SK-N-SH treated with all-trans-retinoic acid at 6 μM for 48 hours (cell line): Measurements from ENCODE around the gene MYO16.

Experiments used
- ATAC-seq: fragments of 200-7000 bp; cut with Tn5 transposase; 3 replicates; pipeline ENCODE4 v1.9.1; 2020; ENCODE audit warnings: mild to moderate bottlenecking, moderate library complexity
- ARNTL ChIP-seq: fragments of 450-650 bp; formaldehyde crosslinking; IDR thresholded peaks from 2 replicates; pipeline ENCODE4 v1.5.0; 2020; ENCODE audit warnings: low read depth, mild to moderate bottlenecking, moderate library complexity, borderline replicate concordance
- BACH2 ChIP-seq: fragments of 250-450 bp; sonication (Bioruptor Pico); IDR thresholded peaks from 2 replicates; pipeline ENCODE4 v1.9.0; 2021; ENCODE audit warnings: mild to moderate bottlenecking, borderline replicate concordance
- CSDC2 ChIP-seq: fragments of 250-450 bp; sonication (Bioruptor Pico); IDR thresholded peaks from 2 replicates; pipeline ENCODE4 v1.5.0; 2020; ENCODE audit warnings: mild to moderate bottlenecking, moderate library complexity
- ESRRG ChIP-seq: fragments of 250-450 bp; sonication (Bioruptor Pico); IDR thresholded peaks from 2 replicates; pipeline ENCODE4 v1.6.1; 2021; ENCODE audit warnings: mild to moderate bottlenecking
- GLIS3 ChIP-seq: fragments of 250-450 bp; sonication (Bioruptor Pico); IDR thresholded peaks from 2 replicates; pipeline ENCODE4 v1.5.0; 2020; ENCODE audit warnings: mild to moderate bottlenecking, moderate library complexity
- ISL1 ChIP-seq: fragments of 250-450 bp; sonication (Bioruptor Pico); IDR thresholded peaks from 2 replicates; pipeline ENCODE4 v2.1.2; 2022; ENCODE audit warnings: mild to moderate bottlenecking, moderate library complexity
- OSR1 ChIP-seq: fragments of 250-450 bp; sonication (Bioruptor Pico); IDR thresholded peaks from 2 replicates; pipeline ENCODE4 v1.8.0; 2022; ENCODE audit warnings: moderate library complexity, mild to moderate bottlenecking, inconsistent platforms
- PPARA ChIP-seq: fragments of 250-450 bp; sonication (Bioruptor Pico); IDR thresholded peaks from 2 replicates; pipeline ENCODE4 v1.5.0; 2020; ENCODE audit warnings: mild to moderate bottlenecking, borderline replicate concordance
- RARB ChIP-seq: fragments of 250-450 bp; sonication (Bioruptor Pico); IDR thresholded peaks from 2 replicates; pipeline ENCODE4 v1.8.0; 2021; ENCODE audit warnings: mild to moderate bottlenecking, moderate library complexity
- SNAI2 ChIP-seq: fragments of 250-450 bp; sonication (Bioruptor Pico); IDR thresholded peaks from 2 replicates; pipeline ENCODE4 v1.5.0; 2020; ENCODE audit warnings: mild to moderate bottlenecking, moderate library complexity
- TCF4 ChIP-seq: fragments of 250-450 bp; sonication (Bioruptor Pico); IDR thresholded peaks from 2 replicates; pipeline ENCODE4 v1.8.0; 2021; ENCODE audit warnings: mild to moderate bottlenecking, moderate library complexity, borderline replicate concordance
- TOX ChIP-seq: fragments of 250-450 bp; sonication (Bioruptor Pico); IDR thresholded peaks from 2 replicates; pipeline ENCODE4 v1.8.0; 2021; ENCODE audit warnings: mild to moderate bottlenecking, moderate library complexity, borderline replicate concordance
- ZC3H10 ChIP-seq: fragments of 250-450 bp; sonication (Bioruptor Pico); IDR thresholded peaks from 2 replicates; pipeline ENCODE4 v1.5.1; 2021; ENCODE audit warnings: mild to moderate bottlenecking, moderate library complexity
- ZFP3 ChIP-seq: fragments of 250-450 bp; sonication (Bioruptor Pico); IDR thresholded peaks from 2 replicates; pipeline ENCODE4 v1.5.0; 2020; ENCODE audit warnings: mild to moderate bottlenecking, moderate library complexity
- ZFP30 ChIP-seq: fragments of 450-650 bp; formaldehyde crosslinking; IDR thresholded peaks from 2 replicates; pipeline ENCODE4 v1.5.0; 2022; ENCODE audit warnings: mild to moderate bottlenecking, moderate library complexity
- ZNF565 ChIP-seq: fragments of 450-650 bp; formaldehyde crosslinking; conservative IDR thresholded peaks from 2 replicates; pipeline ENCODE4 v1.5.0; 2020; ENCODE audit warnings: low read depth, mild to moderate bottlenecking, moderate library complexity
- ZNF8 ChIP-seq: fragments of 450-650 bp; formaldehyde crosslinking; IDR thresholded peaks from 2 replicates; pipeline ENCODE4 v1.5.0; 2020; ENCODE audit warnings: mild to moderate bottlenecking, moderate library complexity
- TF ChIP-seq, protein P1 (sequence below): fragments of 250-450 bp; sonication (Bioruptor Pico); IDR thresholded peaks from 2 replicates; pipeline ENCODE4 v1.5.1; 2020; ENCODE audit warnings: low read depth, mild to moderate bottlenecking, moderate library complexity
- TF ChIP-seq, protein P2 (sequence below): fragments of 250-450 bp; sonication (Bioruptor Pico); IDR thresholded peaks from 2 replicates; pipeline ENCODE4 v1.8.0; 2020; ENCODE audit warnings: mild to moderate bottlenecking, moderate library complexity, borderline replicate concordance
- TF ChIP-seq, protein P3 (sequence below): fragments of 250-450 bp; sonication (Bioruptor Pico); IDR thresholded peaks from 2 replicates; pipeline ENCODE4 v1.5.1; 2021; ENCODE audit warnings: mild to moderate bottlenecking, moderate library complexity
- TF ChIP-seq, protein P4 (sequence below): fragments of 250-450 bp; sonication (Bioruptor Pico); IDR thresholded peaks from 2 replicates; pipeline ENCODE4 v1.5.0; 2020; ENCODE audit warnings: mild to moderate bottlenecking, moderate library complexity
- TF ChIP-seq, protein P5 (sequence below): fragments of 250-450 bp; sonication (Bioruptor Pico); IDR thresholded peaks from 2 replicates; pipeline ENCODE4 v1.8.0; 2021; ENCODE audit warnings: low read depth, mild to moderate bottlenecking, moderate library complexity, borderline replicate concordance

Gene MYO16

DNA sequence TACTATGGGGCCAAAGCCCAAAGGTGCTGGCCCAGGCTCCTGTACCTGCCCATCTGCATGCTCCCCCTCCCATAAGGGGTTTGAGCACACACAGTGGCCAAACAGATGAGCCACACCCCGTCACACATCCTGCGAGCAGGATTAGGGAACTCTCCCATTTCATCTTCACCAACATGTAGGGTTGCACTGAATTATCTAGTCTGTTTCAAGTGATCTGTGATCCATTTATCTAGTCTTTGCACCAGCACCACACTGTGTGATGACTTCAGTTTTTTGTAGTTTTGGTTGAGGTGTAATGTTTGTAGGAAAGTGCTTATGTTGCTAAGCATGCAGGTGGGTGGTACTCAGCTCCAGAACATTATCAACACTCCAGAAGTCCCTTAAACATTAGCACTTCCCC is 249.3 kb downstream of the MYO16 start:
- no peak for ATAC-seq
- TF ChIP-seq, protein P1, sequence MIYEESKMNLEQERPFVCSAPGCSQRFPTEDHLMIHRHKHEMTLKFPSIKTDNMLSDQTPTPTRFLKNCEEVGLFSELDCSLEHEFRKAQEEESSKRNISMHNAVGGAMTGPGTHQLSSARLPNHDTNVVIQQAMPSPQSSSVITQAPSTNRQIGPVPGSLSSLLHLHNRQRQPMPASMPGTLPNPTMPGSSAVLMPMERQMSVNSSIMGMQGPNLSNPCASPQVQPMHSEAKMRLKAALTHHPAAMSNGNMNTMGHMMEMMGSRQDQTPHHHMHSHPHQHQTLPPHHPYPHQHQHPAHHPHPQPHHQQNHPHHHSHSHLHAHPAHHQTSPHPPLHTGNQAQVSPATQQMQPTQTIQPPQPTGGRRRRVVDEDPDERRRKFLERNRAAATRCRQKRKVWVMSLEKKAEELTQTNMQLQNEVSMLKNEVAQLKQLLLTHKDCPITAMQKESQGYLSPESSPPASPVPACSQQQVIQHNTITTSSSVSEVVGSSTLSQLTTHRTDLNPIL (CRISPR knock-in tag) = no peak
- TF ChIP-seq, protein P2, sequence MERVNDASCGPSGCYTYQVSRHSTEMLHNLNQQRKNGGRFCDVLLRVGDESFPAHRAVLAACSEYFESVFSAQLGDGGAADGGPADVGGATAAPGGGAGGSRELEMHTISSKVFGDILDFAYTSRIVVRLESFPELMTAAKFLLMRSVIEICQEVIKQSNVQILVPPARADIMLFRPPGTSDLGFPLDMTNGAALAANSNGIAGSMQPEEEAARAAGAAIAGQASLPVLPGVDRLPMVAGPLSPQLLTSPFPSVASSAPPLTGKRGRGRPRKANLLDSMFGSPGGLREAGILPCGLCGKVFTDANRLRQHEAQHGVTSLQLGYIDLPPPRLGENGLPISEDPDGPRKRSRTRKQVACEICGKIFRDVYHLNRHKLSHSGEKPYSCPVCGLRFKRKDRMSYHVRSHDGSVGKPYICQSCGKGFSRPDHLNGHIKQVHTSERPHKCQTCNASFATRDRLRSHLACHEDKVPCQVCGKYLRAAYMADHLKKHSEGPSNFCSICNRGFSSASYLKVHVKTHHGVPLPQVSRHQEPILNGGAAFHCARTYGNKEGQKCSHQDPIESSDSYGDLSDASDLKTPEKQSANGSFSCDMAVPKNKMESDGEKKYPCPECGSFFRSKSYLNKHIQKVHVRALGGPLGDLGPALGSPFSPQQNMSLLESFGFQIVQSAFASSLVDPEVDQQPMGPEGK = no peak
- TF ChIP-seq, protein P3, sequence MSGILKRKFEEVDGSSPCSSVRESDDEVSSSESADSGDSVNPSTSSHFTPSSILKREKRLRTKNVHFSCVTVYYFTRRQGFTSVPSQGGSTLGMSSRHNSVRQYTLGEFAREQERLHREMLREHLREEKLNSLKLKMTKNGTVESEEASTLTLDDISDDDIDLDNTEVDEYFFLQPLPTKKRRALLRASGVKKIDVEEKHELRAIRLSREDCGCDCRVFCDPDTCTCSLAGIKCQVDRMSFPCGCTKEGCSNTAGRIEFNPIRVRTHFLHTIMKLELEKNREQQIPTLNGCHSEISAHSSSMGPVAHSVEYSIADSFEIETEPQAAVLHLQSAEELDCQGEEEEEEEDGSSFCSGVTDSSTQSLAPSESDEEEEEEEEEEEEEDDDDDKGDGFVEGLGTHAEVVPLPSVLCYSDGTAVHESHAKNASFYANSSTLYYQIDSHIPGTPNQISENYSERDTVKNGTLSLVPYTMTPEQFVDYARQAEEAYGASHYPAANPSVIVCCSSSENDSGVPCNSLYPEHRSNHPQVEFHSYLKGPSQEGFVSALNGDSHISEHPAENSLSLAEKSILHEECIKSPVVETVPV = no peak
- TF ChIP-seq SNAI2 (CRISPR knock-in tag) = no peak
- TF ChIP-seq ARNTL (CRISPR knock-in tag) = no peak
- TF ChIP-seq TOX = no peak
- TF ChIP-seq ESRRG = no peak
- no peak for TF ChIP-seq ZNF565 (CRISPR knock-in tag)
- TF ChIP-seq GLIS3 (CRISPR knock-in tag) = no peak
- TF ChIP-seq TCF4 = no peak
- TF ChIP-seq RARB (CRISPR knock-in tag) = no peak
- TF ChIP-seq BACH2 = no peak
- TF ChIP-seq PPARA (CRISPR knock-in tag) = no peak
- no peak for TF ChIP-seq ZC3H10 (CRISPR knock-in tag)
- TF ChIP-seq, protein P4, sequence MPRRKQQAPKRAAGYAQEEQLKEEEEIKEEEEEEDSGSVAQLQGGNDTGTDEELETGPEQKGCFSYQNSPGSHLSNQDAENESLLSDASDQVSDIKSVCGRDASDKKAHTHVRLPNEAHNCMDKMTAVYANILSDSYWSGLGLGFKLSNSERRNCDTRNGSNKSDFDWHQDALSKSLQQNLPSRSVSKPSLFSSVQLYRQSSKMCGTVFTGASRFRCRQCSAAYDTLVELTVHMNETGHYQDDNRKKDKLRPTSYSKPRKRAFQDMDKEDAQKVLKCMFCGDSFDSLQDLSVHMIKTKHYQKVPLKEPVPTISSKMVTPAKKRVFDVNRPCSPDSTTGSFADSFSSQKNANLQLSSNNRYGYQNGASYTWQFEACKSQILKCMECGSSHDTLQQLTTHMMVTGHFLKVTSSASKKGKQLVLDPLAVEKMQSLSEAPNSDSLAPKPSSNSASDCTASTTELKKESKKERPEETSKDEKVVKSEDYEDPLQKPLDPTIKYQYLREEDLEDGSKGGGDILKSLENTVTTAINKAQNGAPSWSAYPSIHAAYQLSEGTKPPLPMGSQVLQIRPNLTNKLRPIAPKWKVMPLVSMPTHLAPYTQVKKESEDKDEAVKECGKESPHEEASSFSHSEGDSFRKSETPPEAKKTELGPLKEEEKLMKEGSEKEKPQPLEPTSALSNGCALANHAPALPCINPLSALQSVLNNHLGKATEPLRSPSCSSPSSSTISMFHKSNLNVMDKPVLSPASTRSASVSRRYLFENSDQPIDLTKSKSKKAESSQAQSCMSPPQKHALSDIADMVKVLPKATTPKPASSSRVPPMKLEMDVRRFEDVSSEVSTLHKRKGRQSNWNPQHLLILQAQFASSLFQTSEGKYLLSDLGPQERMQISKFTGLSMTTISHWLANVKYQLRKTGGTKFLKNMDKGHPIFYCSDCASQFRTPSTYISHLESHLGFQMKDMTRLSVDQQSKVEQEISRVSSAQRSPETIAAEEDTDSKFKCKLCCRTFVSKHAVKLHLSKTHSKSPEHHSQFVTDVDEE (CRISPR knock-in tag) = no peak
- no peak for TF ChIP-seq OSR1
- TF ChIP-seq ISL1 = no peak
- TF ChIP-seq ZFP3 (CRISPR knock-in tag) = no peak

DNA sequence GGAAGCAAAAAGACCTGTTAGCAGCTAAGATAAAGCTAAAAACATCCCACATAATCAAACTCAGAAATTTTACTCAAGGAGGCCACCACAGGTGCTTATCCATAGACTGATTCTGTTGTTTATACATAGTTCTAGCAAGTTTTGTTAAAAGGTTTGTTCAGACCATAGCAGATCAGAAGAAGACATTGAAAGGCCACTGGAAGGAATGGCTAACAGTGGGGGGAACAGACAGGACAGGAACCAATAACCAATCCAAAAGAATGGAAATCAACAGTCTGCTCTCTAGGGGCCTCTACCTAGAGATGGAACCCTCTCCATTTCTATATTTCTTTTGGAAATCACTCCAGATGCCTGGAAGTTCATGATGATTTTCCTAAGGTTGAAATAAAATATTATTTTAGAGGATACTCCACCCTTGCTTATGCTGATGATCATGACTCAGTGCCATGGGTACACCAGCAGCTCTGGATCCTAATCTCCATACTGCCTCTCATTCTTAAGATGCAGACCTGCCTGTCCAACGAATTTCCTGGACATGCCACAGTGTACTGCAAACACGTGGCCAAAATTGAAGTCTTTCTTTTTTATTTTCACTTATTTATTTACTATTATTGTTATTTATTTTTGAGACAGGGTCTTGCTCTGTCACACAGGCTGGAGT is 260.0 kb downstream of the MYO16 start:
- no peak for TF ChIP-seq ARNTL (CRISPR knock-in tag)
- TF ChIP-seq ZFP30 (CRISPR knock-in tag) = no peak
- no peak for TF ChIP-seq OSR1
- TF ChIP-seq, protein P5, sequence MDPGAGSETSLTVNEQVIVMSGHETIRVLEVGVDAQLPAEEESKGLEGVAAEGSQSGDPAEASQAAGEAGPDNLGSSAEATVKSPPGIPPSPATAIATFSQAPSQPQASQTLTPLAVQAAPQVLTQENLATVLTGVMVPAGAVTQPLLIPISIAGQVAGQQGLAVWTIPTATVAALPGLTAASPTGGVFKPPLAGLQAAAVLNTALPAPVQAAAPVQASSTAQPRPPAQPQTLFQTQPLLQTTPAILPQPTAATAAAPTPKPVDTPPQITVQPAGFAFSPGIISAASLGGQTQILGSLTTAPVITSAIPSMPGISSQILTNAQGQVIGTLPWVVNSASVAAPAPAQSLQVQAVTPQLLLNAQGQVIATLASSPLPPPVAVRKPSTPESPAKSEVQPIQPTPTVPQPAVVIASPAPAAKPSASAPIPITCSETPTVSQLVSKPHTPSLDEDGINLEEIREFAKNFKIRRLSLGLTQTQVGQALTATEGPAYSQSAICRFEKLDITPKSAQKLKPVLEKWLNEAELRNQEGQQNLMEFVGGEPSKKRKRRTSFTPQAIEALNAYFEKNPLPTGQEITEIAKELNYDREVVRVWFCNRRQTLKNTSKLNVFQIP (CRISPR knock-in tag) = no peak
- TF ChIP-seq BACH2 = no peak
- TF ChIP-seq CSDC2 = no peak
- ATAC-seq = no peak

DNA sequence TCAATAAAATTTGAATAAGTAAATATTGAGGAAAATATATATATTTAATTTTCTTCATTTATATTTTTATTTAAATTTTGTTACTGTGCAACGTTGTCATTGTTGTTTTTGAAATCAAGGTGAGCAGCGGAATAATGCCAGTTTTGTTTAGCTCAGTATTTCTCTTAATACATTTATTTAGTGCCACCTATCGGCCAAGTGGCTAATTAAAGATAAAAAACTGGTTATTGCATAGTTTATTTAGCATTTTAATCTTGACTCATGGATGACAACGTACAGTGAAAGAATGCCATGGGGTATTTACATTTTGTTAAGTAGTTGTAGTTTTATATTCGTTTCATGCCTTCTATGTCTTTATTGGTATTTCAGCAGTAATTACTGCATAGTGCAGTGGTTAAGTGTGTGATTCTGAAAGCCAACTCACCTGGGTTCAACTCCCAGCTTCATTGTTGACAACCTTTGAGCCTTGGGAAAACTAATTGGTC is 265.9 kb downstream of the MYO16 start:
- ATAC-seq = peak; percentile 42; the same call in 2 of the 3 replicates
- no peak for TF ChIP-seq TOX

DNA sequence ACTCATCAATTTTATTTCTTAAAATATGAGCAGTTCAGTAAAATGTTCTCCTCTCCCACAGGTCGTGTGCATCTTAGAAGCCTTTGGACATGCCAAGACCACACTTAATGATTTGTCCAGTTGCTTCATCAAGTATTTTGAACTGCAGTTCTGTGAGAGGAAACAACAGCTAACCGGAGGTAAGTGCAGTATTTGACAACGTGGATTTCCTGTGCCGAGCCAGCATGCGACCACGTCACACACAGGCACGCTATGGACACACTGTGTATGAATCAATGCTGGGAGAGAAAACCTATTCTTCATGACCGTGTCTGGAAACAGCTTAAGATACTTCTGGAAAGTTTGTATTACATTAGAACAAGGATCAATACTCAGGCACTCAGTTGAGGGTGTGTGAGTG is 268.5 kb downstream of the MYO16 start:
- no peak for ATAC-seq
- no peak for TF ChIP-seq ARNTL (CRISPR knock-in tag)
- no peak for TF ChIP-seq ISL1
- no peak for TF ChIP-seq ZNF8
- TF ChIP-seq, protein P4 (CRISPR knock-in tag) = no peak
- no peak for TF ChIP-seq ZNF565 (CRISPR knock-in tag)
- TF ChIP-seq, protein P3 = no peak
